RCC 7860 (cell line): ENCODE data around the gene TLN1.

Experiments used
- DNase-seq: peaks from one replicate; pipeline ENCODE4 v3.0.0-alpha.2; 2015; ENCODE audit warnings: low spot score
- FAIRE-seq: peaks from 2 replicates; lab custom pipeline; 2012; peaks lifted over from hg19 to GRCh38; lab: Jason Lieb, UNC

The TLN1 gene

GRCh38 chr9:35732185-35732799 is at the start of gene TLN1, which contains the start of gene CREB3:
Gene TLN1 (minus strand): TSS chr9:35732195. CDS start chr9:35725694, 6,501 bp downstream.
Gene CREB3 (plus strand): TSS chr9:35732666. CDS start chr9:35732773, 107 bp downstream.
- FAIRE-seq: peak; percentile 83
- DNase-seq: peak; percentile 93

GRCh38 chr9:35781066-35781465 is 49.1 kb upstream of the TLN1 start:
- FAIRE-seq (no peak), DNase-seq (no peak)

GRCh38 chr9:35778496-35778895 is 46.5 kb upstream of the TLN1 start:
- no peak for FAIRE-seq
- no peak for DNase-seq

- DNase-seq: no peak
Observed at GRCh38 chr9:35776018-35776417, 44.0 kb upstream of the TLN1 start.

GRCh38 chr9:35774907-35775635 is 43.1 kb upstream of the TLN1 start:
- DNase-seq (no peak), FAIRE-seq (no peak)

More at GRCh38 chr9:35776018-35776417, 44.0 kb upstream of the TLN1 start:
- FAIRE-seq: no peak

- peak; percentile 17 for DNase-seq
- no peak for FAIRE-seq
Observed at GRCh38 chr9:35771943-35772342, 39.9 kb upstream of the TLN1 start.

GRCh38 chr9:35771534-35771933 is 39.5 kb upstream of the TLN1 start:
- DNase-seq (no peak), FAIRE-seq (no peak)

GRCh38 chr9:35771075-35771433 is 39.1 kb upstream of the TLN1 start:
- DNase-seq: no peak
- no peak for FAIRE-seq

GRCh38 chr9:35769763-35770162 is 37.8 kb upstream of the TLN1 start:
- FAIRE-seq: no peak
- no peak for DNase-seq

- FAIRE-seq (no peak), DNase-seq (no peak)
Observed at GRCh38 chr9:35767458-35767857, 35.5 kb upstream of the TLN1 start.

GRCh38 chr9:35766997-35767396 is 35.0 kb upstream of the TLN1 start:
- no peak for FAIRE-seq
- no peak for DNase-seq

GRCh38 chr9:35763803-35764202 is 31.8 kb upstream of the TLN1 start:
- no peak for FAIRE-seq

GRCh38 chr9:35763181-35763580 is 31.2 kb upstream of the TLN1 start:
- DNase-seq (no peak), FAIRE-seq (no peak)

More at GRCh38 chr9:35763803-35764202, 31.8 kb upstream of the TLN1 start:
- DNase-seq: no peak

GRCh38 chr9:35760651-35761050 is 28.7 kb upstream of the TLN1 start:
- DNase-seq: no peak
- no peak for FAIRE-seq

GRCh38 chr9:35759795-35760194 is 27.8 kb upstream of the TLN1 start:
- no peak for DNase-seq
- FAIRE-seq: no peak

GRCh38 chr9:35758475-35759050 is 26.6 kb upstream of the TLN1 start:
- no peak for FAIRE-seq
- no peak for DNase-seq

- FAIRE-seq: no peak
- no peak for DNase-seq
Observed at GRCh38 chr9:35757892-35758275, 25.9 kb upstream of the TLN1 start.

- no peak for FAIRE-seq
- no peak for DNase-seq
Observed at GRCh38 chr9:35757226-35757891, 25.4 kb upstream of the TLN1 start.

GRCh38 chr9:35756275-35757225 is 24.6 kb upstream of the TLN1 start:
- no peak for DNase-seq

GRCh38 chr9:35755071-35755470 is 23.1 kb upstream of the TLN1 start:
- FAIRE-seq (no peak), DNase-seq (no peak)

More at GRCh38 chr9:35756275-35757225, 24.6 kb upstream of the TLN1 start:
- no peak for FAIRE-seq
